Activated CD4-positive, alpha-beta T cell treated with anti-CD3 and anti-CD28 coated beads, Interleukin-2, amount 50 U/mL, for 48 hours (primary cell): ENCODE data around the gene DHPS.
A peak's percentile ranks its signal among the peaks of the same experiment; 100 is the strongest.
"Not testable (repeated sequence)": the region's sequence is repeated elsewhere in the genome, so short reads cannot be mapped to it uniquely, and the experiment has no call there.

ENCODE experiments used
- DNase-seq, 2 experiments: peaks; one replicate each; pipeline ENCODE4 v3.0.0-alpha.2; 2020

Gene DHPS

GRCh38 chr19:12681074-12681987 lies at the start of gene DHPS:
Gene DHPS (minus strand): TSS chr19:12681880. CDS start chr19:12681766, 114 bp downstream.
- DNase-seq = peak; percentile 89 to 93

GRCh38 chr19:12731337-12731736 lies 49.7 kb upstream of the DHPS start:
- DNase-seq = no peak

- no peak for DNase-seq
Observed at GRCh38 chr19:12730064-12730463, 48.4 kb upstream of the DHPS start.

- no peak for DNase-seq
Observed at GRCh38 chr19:12727745-12728433, 46.2 kb upstream of the DHPS start.

- DNase-seq = no peak
Observed at GRCh38 chr19:12726988-12727316, 45.3 kb upstream of the DHPS start.

- not testable (repeated sequence) for DNase-seq
Observed at GRCh38 chr19:12725612-12726011, 43.9 kb upstream of the DHPS start.

- DNase-seq = peak; percentile 79 to 84
Observed at GRCh38 chr19:12723641-12724426, 42.2 kb upstream of the DHPS start, which contains the start of gene TNPO2. Gene TNPO2 (minus strand): TSS chr19:12723932. CDS start chr19:12720977, 2,955 bp downstream.

- no peak for DNase-seq
Observed at GRCh38 chr19:12723381-12723640, 41.6 kb upstream of the DHPS start.

- peak; percentile 90 to 94 for DNase-seq
Observed at GRCh38 chr19:12722566-12723380, 41.1 kb upstream of the DHPS start.

GRCh38 chr19:12721656-12722565 lies 40.2 kb upstream of the DHPS start:
- DNase-seq = peak; percentile 51 to 56

GRCh38 chr19:12720851-12721655 lies 39.4 kb upstream of the DHPS start:
- DNase-seq = peak in 1 of 2 experiments; percentile 25

- no peak for DNase-seq
Observed at GRCh38 chr19:12720296-12720695, 38.6 kb upstream of the DHPS start.

- no peak for DNase-seq
Observed at GRCh38 chr19:12715929-12716328, 34.2 kb upstream of the DHPS start.

GRCh38 chr19:12715102-12715501 lies 33.4 kb upstream of the DHPS start:
- DNase-seq = no peak

- not testable (repeated sequence) for DNase-seq
Observed at GRCh38 chr19:12713304-12713703, 31.6 kb upstream of the DHPS start.

GRCh38 chr19:12712077-12712476 lies 30.4 kb upstream of the DHPS start:
- not testable (repeated sequence) for DNase-seq

- DNase-seq = no peak
Observed at GRCh38 chr19:12711187-12711586, 29.5 kb upstream of the DHPS start.

- no peak for DNase-seq
Observed at GRCh38 chr19:12708641-12709040, 27.0 kb upstream of the DHPS start.

GRCh38 chr19:12706332-12706718 lies 24.6 kb upstream of the DHPS start:
- DNase-seq = no peak

GRCh38 chr19:12705654-12706331 lies 24.1 kb upstream of the DHPS start:
- DNase-seq = no peak
